Fibroblast of gingiva (primary cell): Measurements from ENCODE around the gene CCM2.
A peak's percentile ranks its signal among the peaks of the same experiment; 100 is the strongest.
"Not testable (repeated sequence)": the region's sequence is repeated elsewhere in the genome, so short reads cannot be mapped to it uniquely, and the experiment has no call there.

Experiments used
- DNase-seq: peaks from one replicate; pipeline ENCODE4 v3.0.0-alpha.2; 2011; ENCODE audit warnings: low read depth

Gene CCM2

GRCh38 chr7:45034710-45035109 lies 34.7 kb downstream of the CCM2 start:
- not testable (repeated sequence) for DNase-seq

- no peak for DNase-seq
Measured at GRCh38 chr7:45035371-45035770, 35.4 kb downstream of the CCM2 start.

- no peak for DNase-seq
Measured at GRCh38 chr7:45035893-45036292, 35.9 kb downstream of the CCM2 start.

- no peak for DNase-seq
Measured at GRCh38 chr7:45036317-45036716, 36.3 kb downstream of the CCM2 start.

GRCh38 chr7:45036796-45037195 lies 36.8 kb downstream of the CCM2 start:
- no peak for DNase-seq

GRCh38 chr7:45037876-45038275 lies 37.9 kb downstream of the CCM2 start:
- no peak for DNase-seq

- DNase-seq, result no peak
Measured at GRCh38 chr7:45039106-45039505, 39.1 kb downstream of the CCM2 start.

GRCh38 chr7:45044338-45044737 lies 44.3 kb downstream of the CCM2 start:
- DNase-seq, result no peak

GRCh38 chr7:45048748-45049147 lies 48.7 kb downstream of the CCM2 start:
- no peak for DNase-seq

GRCh38 chr7:45050198-45050597 lies 50.2 kb downstream of the CCM2 start:
- DNase-seq, result no peak

GRCh38 chr7:45052011-45052410 lies 52.0 kb downstream of the CCM2 start:
- DNase-seq, result no peak

- DNase-seq, result no peak
Measured at GRCh38 chr7:45053401-45053800, 53.4 kb downstream of the CCM2 start.

- no peak for DNase-seq
Measured at GRCh38 chr7:45053941-45054340, 53.9 kb downstream of the CCM2 start.

GRCh38 chr7:45054442-45054841 lies 54.4 kb downstream of the CCM2 start:
- no peak for DNase-seq

- no peak for DNase-seq
Measured at GRCh38 chr7:45055016-45055415, 55.0 kb downstream of the CCM2 start.

GRCh38 chr7:45055594-45056219 lies 55.7 kb downstream of the CCM2 start:
- no peak for DNase-seq

- no peak for DNase-seq
Measured at GRCh38 chr7:45057878-45058277, 57.9 kb downstream of the CCM2 start.

GRCh38 chr7:45060295-45060694 lies 60.3 kb downstream of the CCM2 start:
- DNase-seq, result no peak

GRCh38 chr7:45061352-45061751 lies 61.4 kb downstream of the CCM2 start:
- no peak for DNase-seq

GRCh38 chr7:45061806-45062425 lies 61.9 kb downstream of the CCM2 start:
- no peak for DNase-seq

GRCh38 chr7:45064047-45064725 lies 64.2 kb downstream of the CCM2 start:
- DNase-seq, result no peak

- DNase-seq, result peak; percentile 27
Measured at GRCh38 chr7:45065031-45065995, 65.3 kb downstream of the CCM2 start.
